Testis (tissue), 2 donors: Measurements from ENCODE around the gene PCDHB14.

Experiments used
- CTCF ChIP-seq, 3 experiments: fragments of 450-650 bp in 2 of 3; fragments of 200-600 bp in 1 of 3; sonication (generic) in 1 of 3; IDR thresholded peaks; one replicate each; pipeline ENCODE4 v1.5.1; 2016 to 2019; ENCODE audit warnings: antibody characterized with exemption in 3 of 3, mild to moderate bottlenecking in 2 of 3, moderate library complexity in 1 of 3
- POLR2A ChIP-seq: fragments of 450-650 bp; IDR thresholded peaks from one replicate; pipeline ENCODE4 v1.6.1; 2017; ENCODE audit warnings: antibody characterized with exemption, mild to moderate bottlenecking, moderate library complexity

DNA sequence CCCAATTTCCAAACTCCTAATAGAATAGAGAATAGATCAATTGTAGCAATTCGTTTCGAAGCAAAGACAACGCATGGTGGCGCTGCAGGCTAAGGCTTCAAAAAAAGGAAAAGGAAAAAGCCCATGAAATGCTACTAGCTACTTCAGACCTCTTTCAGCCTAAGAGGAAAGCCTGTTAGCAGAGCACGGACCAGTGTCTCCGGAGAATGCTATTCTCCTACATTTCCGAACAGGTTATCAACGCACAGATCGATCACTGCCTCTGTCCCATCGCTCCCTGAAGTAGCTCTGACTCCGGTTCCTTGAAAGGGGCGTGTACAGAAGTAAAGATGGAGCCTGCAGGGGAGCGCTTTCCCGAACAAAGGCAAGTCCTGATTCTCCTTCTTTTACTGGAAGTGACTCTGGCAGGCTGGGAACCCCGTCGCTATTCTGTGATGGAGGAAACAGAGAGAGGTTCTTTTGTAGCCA lies 22.1 kb downstream of the PCDHB14 start, which contains the start of gene PCDHB15:
- TF ChIP-seq CTCF (IDR thresholded peaks at IDR 0.05) (peak; percentile 45 to 67 (median 57)), POLR2A (no peak)
